Endodermal cell (in vitro differentiated cells): ENCODE results near the gene DTD1. TPM values are rescaled to one million over a fixed set of nuclear protein-coding genes. Genes with fewer than 3 reads are reported as not detected.

Experiments used
- DNase-seq: peaks from one replicate; pipeline ENCODE4 v3.0.0-alpha.2; 2017
- H3K27ac ChIP-seq: 2 replicates; pipeline ENCODE4 v1.5.1; 2013; ENCODE audit warnings: mild to moderate bottlenecking, low read depth, low read length, moderate library complexity
- H3K27me3 ChIP-seq: 2 replicates; pipeline ENCODE4 v1.6.1; 2013; ENCODE audit warnings: mild to moderate bottlenecking, low read length, moderate library complexity; ENCODE audit not compliant: insufficient read depth, control insufficient read depth, poor library complexity, severe bottlenecking
- H3K36me3 ChIP-seq: 2 replicates; pipeline ENCODE4 v1.7.0; 2013; ENCODE audit warnings: mild to moderate bottlenecking, low read length, moderate library complexity; ENCODE audit not compliant: control insufficient read depth, insufficient read depth
- H3K4me1 ChIP-seq: one replicate; pipeline ENCODE4 v1.7.0; 2013; ENCODE audit warnings: low read length; ENCODE audit not compliant: control insufficient read depth, insufficient read depth
- H3K4me3 ChIP-seq: 2 replicates; pipeline ENCODE4 v1.5.1; 2013; ENCODE audit warnings: mild to moderate bottlenecking, low read length, moderate library complexity
- H3K9ac ChIP-seq: 2 replicates; pipeline ENCODE4 v1.6.1; 2013; ENCODE audit warnings: mild to moderate bottlenecking, low read length, moderate library complexity; ENCODE audit not compliant: poor library complexity, severe bottlenecking; ENCODE audit errors: extremely low read depth
- H3K9me3 ChIP-seq: 2 replicates; pipeline ENCODE4 v1.6.1; 2013; ENCODE audit warnings: mild to moderate bottlenecking, low read length, moderate library complexity; ENCODE audit not compliant: control insufficient read depth
- H3K27ac Mint-ChIP-seq: 2 replicates; pipeline ENCODE4 v1.8.0; 2020; ENCODE audit warnings: mixed read lengths
- H3K27me3 Mint-ChIP-seq: 2 replicates; pipeline ENCODE4 v1.8.0; 2021; ENCODE audit warnings: mild to moderate bottlenecking, mixed read lengths; ENCODE audit not compliant: insufficient read depth
- H3K36me3 Mint-ChIP-seq: 2 replicates; pipeline ENCODE4 v1.8.0; 2020; ENCODE audit warnings: low read depth, mixed read lengths
- H3K4me1 Mint-ChIP-seq: 2 replicates; pipeline ENCODE4 v1.8.0; 2020; ENCODE audit warnings: mixed read lengths
- H3K4me3 Mint-ChIP-seq: 2 replicates; pipeline ENCODE4 v1.8.0; 2020; ENCODE audit warnings: mild to moderate bottlenecking, moderate library complexity, mixed read lengths
- H3K9me3 Mint-ChIP-seq: 2 replicates; pipeline ENCODE4 v1.8.0; 2020; ENCODE audit warnings: mild to moderate bottlenecking, mixed read lengths
- WGBS, 2 experiments: methylation state at CpG; one replicate each; pipeline versions ENCODE4 v1.1.5 to v1.1.7; 2013; ENCODE audit warnings: missing lambda C conversion rate in 2 of 2, mixed read lengths in 1 of 2; ENCODE audit not compliant: insufficient coverage in 1 of 2, insufficient read length in 1 of 2; 5-methylcytosine and 5-hydroxymethylcytosine counted together
- total RNA-seq, 2 donors: library from RNA; stranded (reverse); fragmentation: NEBNext Ultra II Directional in 1 of 2; extraction: Animal tissue kit (Norgen Biotek cat#: 25700) in 1 of 2; gene quantifications; 2 replicates in 1 of 2; 3 replicates in 1 of 2; pipeline ENCODE4 v1.2.1, GENCODE V29; 2021
- TF ChIP-seq, protein P1 (sequence below): fragments of 200-600 bp; sonication (generic); conservative IDR thresholded peaks from 2 replicates; pipeline ENCODE4 v1.5.0; 2021; ENCODE audit warnings: antibody characterized with exemption, mild to moderate bottlenecking

The DTD1 gene
- total RNA-seq, 2 donors from 2014 or later, result 34.2 to 44.0 TPM

DNA sequence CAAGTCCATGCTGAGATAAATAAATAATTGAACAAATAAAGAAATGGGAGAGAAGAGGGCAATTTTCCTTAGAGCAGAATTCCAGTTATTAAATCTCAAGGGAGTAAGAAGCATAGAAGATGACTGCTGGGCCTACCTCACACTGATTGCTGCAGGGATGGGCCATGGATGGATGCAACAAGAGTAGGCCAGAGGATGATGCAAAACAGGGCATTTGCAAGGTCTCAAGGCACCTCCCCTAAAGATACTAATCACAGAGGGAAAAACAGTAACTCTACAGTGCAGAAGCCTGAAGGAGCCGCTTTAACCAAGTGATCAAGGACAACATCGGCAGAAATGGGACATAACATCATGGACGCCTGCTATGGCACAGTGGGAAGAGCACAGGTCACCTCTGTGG lies 224.1 kb downstream of the DTD1 start:
- Mint-ChIP-seq H3K4me1 (peaks cover 4% of the 10 kb centered on the region), H3K27me3 (peaks cover 6% of the 10 kb centered on the region), H3K9me3 (no peaks in the 10 kb centered on the region), H3K27ac (no peak overlapping the region), H3K36me3 (no peaks in the 10 kb centered on the region), H3K4me3 (no peak overlapping the region)
- H3K9ac ChIP-seq, result no peak overlapping the region
- 0 to 62% methylated on average over 1 to 3 of the region's 3 CpGs for WGBS, 2 experiments
- no peak overlapping the region for H3K4me3 ChIP-seq
- H3K27me3 ChIP-seq, result no peaks in the 10 kb centered on the region
- no peaks in the 10 kb centered on the region for H3K36me3 ChIP-seq
- DNase-seq, result no peak
- H3K4me1 ChIP-seq, result peaks cover 3% of the 10 kb centered on the region
- H3K27ac ChIP-seq, result no peak overlapping the region
- TF ChIP-seq, protein P1, sequence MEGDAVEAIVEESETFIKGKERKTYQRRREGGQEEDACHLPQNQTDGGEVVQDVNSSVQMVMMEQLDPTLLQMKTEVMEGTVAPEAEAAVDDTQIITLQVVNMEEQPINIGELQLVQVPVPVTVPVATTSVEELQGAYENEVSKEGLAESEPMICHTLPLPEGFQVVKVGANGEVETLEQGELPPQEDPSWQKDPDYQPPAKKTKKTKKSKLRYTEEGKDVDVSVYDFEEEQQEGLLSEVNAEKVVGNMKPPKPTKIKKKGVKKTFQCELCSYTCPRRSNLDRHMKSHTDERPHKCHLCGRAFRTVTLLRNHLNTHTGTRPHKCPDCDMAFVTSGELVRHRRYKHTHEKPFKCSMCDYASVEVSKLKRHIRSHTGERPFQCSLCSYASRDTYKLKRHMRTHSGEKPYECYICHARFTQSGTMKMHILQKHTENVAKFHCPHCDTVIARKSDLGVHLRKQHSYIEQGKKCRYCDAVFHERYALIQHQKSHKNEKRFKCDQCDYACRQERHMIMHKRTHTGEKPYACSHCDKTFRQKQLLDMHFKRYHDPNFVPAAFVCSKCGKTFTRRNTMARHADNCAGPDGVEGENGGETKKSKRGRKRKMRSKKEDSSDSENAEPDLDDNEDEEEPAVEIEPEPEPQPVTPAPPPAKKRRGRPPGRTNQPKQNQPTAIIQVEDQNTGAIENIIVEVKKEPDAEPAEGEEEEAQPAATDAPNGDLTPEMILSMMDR, result no peak
- no peaks in the 10 kb centered on the region for H3K9me3 ChIP-seq

DNA sequence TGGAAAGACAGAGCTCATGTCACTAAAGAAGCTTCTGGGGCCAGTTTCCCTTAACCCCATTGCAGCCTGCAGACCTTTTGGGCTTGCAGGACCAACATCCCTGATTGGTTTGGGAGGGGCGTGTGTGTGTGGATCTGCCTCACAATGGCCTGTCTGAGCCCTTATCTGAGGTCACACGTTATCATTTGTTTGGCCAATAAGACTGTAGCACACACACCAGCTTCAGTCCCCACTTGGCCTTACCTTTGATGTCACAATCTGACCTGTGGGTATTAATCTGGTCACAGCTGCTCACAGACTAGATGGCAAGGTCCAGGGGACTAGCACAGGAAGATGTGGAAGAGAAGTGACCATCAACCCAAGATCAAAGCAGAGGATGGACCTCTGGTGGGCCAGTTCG lies 225.6 kb downstream of the DTD1 start, which contains the start of gene SCP2D1:
Gene SCP2D1 (plus strand): TSS at position 301 of the 400 bp plus-strand sequence. CDS start 33 bp downstream, at position 334.
- no peaks in the 10 kb centered on the region for H3K9me3 Mint-ChIP-seq
- peaks cover 6% of the 10 kb centered on the region for H3K27me3 Mint-ChIP-seq
- peaks cover 3% of the 10 kb centered on the region for H3K4me1 ChIP-seq
- 76 to 78% methylated on average over 1 to 3 of the region's 3 CpGs for WGBS, 2 experiments
- no peaks in the 10 kb centered on the region for H3K36me3 Mint-ChIP-seq
- no peak within 1 kb of the TSS for H3K4me3 ChIP-seq
- no peak within 1 kb of the TSS for H3K27ac Mint-ChIP-seq
- TF ChIP-seq, protein P1, result no peak
- H3K9me3 ChIP-seq, result no peaks in the 10 kb centered on the region
- DNase-seq, result no peak
- H3K4me1 Mint-ChIP-seq, result peaks cover 4% of the 10 kb centered on the region
- no peaks in the 10 kb centered on the region for H3K27me3 ChIP-seq
- H3K4me3 Mint-ChIP-seq, result no peak within 1 kb of the TSS
- H3K9ac ChIP-seq, result no peak within 1 kb of the TSS
- no peak within 1 kb of the TSS for H3K27ac ChIP-seq
- no peaks in the 10 kb centered on the region for H3K36me3 ChIP-seq

DNA sequence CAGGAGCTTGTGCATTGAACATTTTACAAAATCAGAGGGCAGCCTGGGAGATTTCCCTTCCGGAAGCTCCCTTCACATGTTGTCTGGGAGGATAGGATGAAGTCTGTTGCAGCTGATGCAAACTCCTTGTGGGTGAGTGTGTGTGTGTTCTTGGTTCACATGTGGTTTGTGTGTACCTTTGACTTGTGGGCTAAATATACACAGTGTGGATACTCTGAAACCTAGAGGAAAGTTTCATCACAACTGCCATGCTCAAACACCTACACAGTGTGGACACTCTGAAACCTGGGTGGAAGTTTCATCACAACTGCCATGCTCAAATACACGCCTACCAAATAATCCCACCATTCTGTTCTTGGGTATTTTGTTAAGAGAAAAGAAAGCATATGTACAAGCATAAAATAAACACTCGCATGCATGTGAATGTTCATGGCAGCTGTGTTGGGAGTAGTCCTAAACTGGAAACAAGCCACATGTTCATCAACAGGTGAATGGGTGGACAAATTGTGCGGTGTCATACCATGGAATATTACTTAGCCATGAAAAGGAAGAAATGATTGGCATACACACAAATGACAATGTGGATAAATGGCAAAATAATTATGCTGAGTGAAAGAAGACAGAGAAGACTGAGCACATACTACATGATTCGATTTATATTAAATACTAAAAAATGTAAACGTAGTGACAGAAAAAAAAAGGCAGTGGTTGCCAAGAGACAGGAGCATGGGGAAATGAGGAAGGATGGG lies 227.5 kb downstream of the DTD1 start:
- Histone ChIP-seq H3K27ac (no peak overlapping the region), H3K4me3 (no peak overlapping the region), H3K9ac (no peak overlapping the region), H3K9me3 (no peaks in the 10 kb centered on the region), H3K27me3 (no peaks in the 10 kb centered on the region), H3K36me3 (no peaks in the 10 kb centered on the region), H3K4me1 (peaks cover 3% of the 10 kb centered on the region)
- Mint-ChIP-seq H3K9me3 (no peaks in the 10 kb centered on the region), H3K4me1 (peaks cover 4% of the 10 kb centered on the region), H3K27ac (no peak overlapping the region), H3K4me3 (no peak overlapping the region), H3K27me3 (peaks cover 6% of the 10 kb centered on the region), H3K36me3 (no peaks in the 10 kb centered on the region)
- TF ChIP-seq, protein P1, result no peak
- WGBS, 2 experiments, result 93 to 100% methylated on average over 4 to 5 of the region's 6 CpGs
- DNase-seq, result no peak

Other genes with a start within 250 kb of the DTD1 start
- gene DZANK1, start 121.0 kb upstream of the DTD1 start, total RNA-seq, result 10 to 100 TPM; 14.8 to 18.8 TPM
- gene POLR3F, start 120.7 kb upstream of the DTD1 start, total RNA-seq, result 10 to 100 TPM; 14.1 to 17.0 TPM
- gene RBBP9, start 90.8 kb upstream of the DTD1 start, total RNA-seq, result 10 to 100 TPM; 19.3 to 24.8 TPM
- 10 to 100 TPM; 65.0 to 73.5 TPM for gene SEC23B, start 80.1 kb upstream of the DTD1 start, total RNA-seq
- gene SMIM26, start 20.6 kb upstream of the DTD1 start, total RNA-seq, result 10 to 100 TPM; 67.6 to 80.3 TPM
- gene SCP2D1, start 225.7 kb downstream of the DTD1 start, total RNA-seq, result not detected